Type B pancreatic cell (in vitro differentiated cells): Measurements from ENCODE around the gene ACOXL. TPM values are rescaled to one million over a fixed set of nuclear protein-coding genes. Genes with fewer than 3 reads are reported as not detected.

Experiments used
- DNase-seq: peaks from one replicate; pipeline ENCODE4 v3.0.0; 2021; ENCODE audit warnings: mixed read lengths; ENCODE audit not compliant: unreplicated experiment; ENCODE audit errors: extremely low spot score
- H3K27ac Mint-ChIP-seq: 2 replicates; pipeline ENCODE4 v1.8.0; 2021; ENCODE audit warnings: mild to moderate bottlenecking, mixed read lengths
- H3K27me3 Mint-ChIP-seq: 2 replicates; pipeline ENCODE4 v1.8.0; 2021; ENCODE audit warnings: mixed read lengths
- H3K36me3 Mint-ChIP-seq: 2 replicates; pipeline ENCODE4 v1.8.0; 2021; ENCODE audit warnings: mixed read lengths
- H3K4me1 Mint-ChIP-seq: one replicate; pipeline ENCODE4 v1.8.0; 2021; ENCODE audit warnings: mixed read lengths; ENCODE audit not compliant: unreplicated experiment
- H3K4me3 Mint-ChIP-seq: 2 replicates; pipeline ENCODE4 v1.8.0; 2021; ENCODE audit warnings: mild to moderate bottlenecking, mixed read lengths
- H3K9me3 Mint-ChIP-seq: 2 replicates; pipeline ENCODE4 v1.8.0; 2021; ENCODE audit warnings: mixed read lengths
- CTCF ChIP-seq: fragments of 200-600 bp; sonication (generic); conservative IDR thresholded peaks from 2 replicates; pipeline ENCODE4 v1.5.0; 2021; ENCODE audit warnings: antibody characterized with exemption, mild to moderate bottlenecking
- total RNA-seq: library from RNA; stranded (reverse); gene quantifications from 2 replicates; pipeline ENCODE4 v1.2.1, GENCODE V29; 2021; ENCODE audit warnings: low replicate concordance

ACOXL gene
- total RNA-seq, 1 donor from 2014 or later, result 1.4 TPM

DNA sequence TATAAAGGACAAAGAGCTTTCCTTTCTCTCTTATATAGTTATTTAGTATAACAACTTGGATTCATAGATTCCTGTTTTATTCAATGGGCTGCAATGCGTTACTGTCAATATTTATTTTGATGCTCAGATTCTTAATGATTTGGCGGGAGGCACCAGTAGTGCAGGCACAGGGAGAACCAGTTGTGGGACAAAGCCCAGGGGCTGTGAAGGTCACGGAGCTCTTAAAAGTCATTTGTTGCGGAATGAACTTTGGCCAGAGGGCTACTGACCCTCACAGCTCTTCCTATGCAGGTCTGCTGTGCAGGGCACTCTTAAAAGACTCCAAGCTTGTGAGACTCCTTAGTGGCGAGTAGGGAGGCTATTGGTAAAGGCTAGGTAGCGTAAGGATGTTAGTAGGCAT, 422.4 kb downstream of the ACOXL start:
- DNase-seq, result no peak
- Mint-ChIP-seq H3K27me3 (no peaks in the 10 kb centered on the region), H3K4me3 (no peak overlapping the region), H3K9me3 (no peaks in the 10 kb centered on the region), H3K4me1 (peaks cover 33% of the 10 kb centered on the region), H3K27ac (no peak overlapping the region), H3K36me3 (peaks cover 50% of the 10 kb centered on the region)
- no peak for TF ChIP-seq CTCF

DNA sequence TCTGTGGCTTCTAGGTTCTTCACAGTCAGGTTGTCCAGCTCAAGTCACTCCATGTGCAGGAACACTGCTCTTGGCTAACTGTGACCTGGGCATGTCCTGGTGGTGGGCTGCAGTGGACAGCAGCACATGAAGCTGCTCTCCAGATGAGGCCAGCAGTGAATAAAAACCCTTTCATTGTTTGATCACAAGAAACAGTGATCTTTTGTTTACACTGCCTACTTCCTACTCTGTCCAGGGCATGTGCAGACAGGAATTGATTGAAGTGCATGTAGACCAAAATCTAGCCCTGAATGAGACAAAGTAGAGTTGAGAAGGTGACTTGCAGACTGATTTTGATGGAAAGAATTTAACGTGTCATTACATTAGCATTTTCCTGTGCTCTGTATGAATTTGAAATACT, 423.2 kb downstream of the ACOXL start:
- no peak for DNase-seq

DNA sequence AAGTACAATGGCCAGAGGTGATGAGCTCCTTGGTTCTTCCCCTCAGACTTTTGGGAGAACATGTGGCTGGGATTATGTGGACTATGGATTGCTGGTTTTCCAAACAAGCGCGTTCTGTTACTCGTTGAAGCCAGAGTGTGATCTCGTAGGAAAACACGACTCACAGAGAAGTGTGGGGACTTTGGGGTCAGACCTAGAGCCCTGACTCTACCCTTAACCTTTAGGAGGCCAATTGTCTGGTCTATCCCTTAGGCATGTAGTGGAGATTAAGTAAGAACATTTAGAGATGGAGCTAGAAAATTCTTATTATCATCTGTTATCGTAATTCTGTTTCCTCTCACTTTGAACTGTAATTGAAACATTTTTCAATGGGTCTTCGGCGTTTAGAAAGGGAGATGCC, 424.2 kb downstream of the ACOXL start:
- no peak for DNase-seq
- TF ChIP-seq CTCF, result no peak
- no peaks in the 10 kb centered on the region for H3K9me3 Mint-ChIP-seq
- peaks cover 42% of the 10 kb centered on the region for H3K4me1 Mint-ChIP-seq
- no peak overlapping the region for H3K27ac Mint-ChIP-seq
- H3K36me3 Mint-ChIP-seq, result peaks cover 49% of the 10 kb centered on the region
- no peak overlapping the region for H3K4me3 Mint-ChIP-seq
- no peaks in the 10 kb centered on the region for H3K27me3 Mint-ChIP-seq

More for the DNA sequence above, 423.2 kb downstream of the ACOXL start:
- peaks cover 52% of the 10 kb centered on the region for H3K36me3 Mint-ChIP-seq
- H3K4me1 Mint-ChIP-seq, result peaks cover 37% of the 10 kb centered on the region
- H3K27ac Mint-ChIP-seq, result no peak overlapping the region
- TF ChIP-seq CTCF, result no peak
- no peaks in the 10 kb centered on the region for H3K9me3 Mint-ChIP-seq
- H3K27me3 Mint-ChIP-seq, result no peaks in the 10 kb centered on the region
- no peak overlapping the region for H3K4me3 Mint-ChIP-seq

DNA sequence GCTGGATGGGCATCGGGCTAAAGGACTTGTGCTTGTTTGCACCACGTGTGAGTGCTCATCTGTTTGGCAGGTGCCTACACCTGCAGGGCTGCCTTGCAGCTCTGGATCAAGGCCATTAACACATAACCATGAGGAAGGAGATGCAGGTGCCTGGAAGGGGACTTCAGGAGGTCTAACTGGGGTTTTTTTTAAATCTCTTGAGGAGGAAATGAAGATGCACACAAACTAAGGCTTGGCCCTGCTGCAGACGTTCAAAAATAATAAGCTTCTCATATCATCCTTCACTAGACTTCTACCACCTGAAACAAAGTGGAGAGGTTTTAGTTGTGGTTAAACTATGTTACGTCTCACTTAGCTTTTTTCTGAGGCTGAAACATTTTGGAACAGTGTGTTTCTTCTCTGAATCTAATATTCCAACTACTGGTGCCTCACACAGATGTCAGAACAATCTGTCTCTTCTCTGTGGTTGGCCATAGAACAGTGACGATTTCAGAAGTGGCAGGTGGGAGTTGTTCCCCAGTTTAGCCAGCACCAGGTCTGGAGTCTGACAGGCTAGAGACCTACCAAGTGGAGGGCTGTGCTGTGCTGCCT, 424.8 kb downstream of the ACOXL start:
- Mint-ChIP-seq H3K4me1 (peaks cover 43% of the 10 kb centered on the region), H3K36me3 (peaks cover 45% of the 10 kb centered on the region)
- TF ChIP-seq CTCF, result no peak

GRCh38 chr2:111157798-111158197, 425.4 kb downstream of the ACOXL start:
- no peaks in the 10 kb centered on the region for H3K9me3 Mint-ChIP-seq
- no peak overlapping the region for H3K4me3 Mint-ChIP-seq
- H3K4me1 Mint-ChIP-seq, result peaks cover 50% of the 10 kb centered on the region
- no peaks in the 10 kb centered on the region for H3K27me3 Mint-ChIP-seq
- no peak for DNase-seq
- peaks cover 40% of the 10 kb centered on the region for H3K36me3 Mint-ChIP-seq
- H3K27ac Mint-ChIP-seq, result no peak overlapping the region
- TF ChIP-seq CTCF, result no peak

More for the DNA sequence above, 424.8 kb downstream of the ACOXL start:
- H3K4me3 Mint-ChIP-seq, result no peak overlapping the region
- no peak for DNase-seq
- H3K27me3 Mint-ChIP-seq, result no peaks in the 10 kb centered on the region
- H3K27ac Mint-ChIP-seq, result no peak overlapping the region
- no peaks in the 10 kb centered on the region for H3K9me3 Mint-ChIP-seq

DNA sequence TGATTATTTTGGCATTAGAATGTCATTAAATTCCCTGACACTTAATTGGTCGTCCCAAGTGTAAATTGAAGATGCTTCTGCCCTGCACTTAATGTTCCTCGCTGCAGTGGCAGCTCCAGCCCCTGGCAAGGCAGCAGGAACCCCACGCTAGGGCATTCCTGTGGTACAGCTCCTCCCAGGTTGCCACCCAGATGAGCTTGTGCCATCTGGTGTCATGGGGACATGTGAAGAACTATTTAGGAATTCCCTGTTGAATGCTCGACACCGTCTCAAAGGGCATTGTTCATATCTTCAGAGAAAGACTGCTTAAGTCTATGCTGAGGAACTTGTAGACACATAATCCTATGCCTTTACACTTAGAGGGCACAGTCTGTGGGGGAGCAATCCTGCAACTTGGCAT, 427.3 kb downstream of the ACOXL start:
- peaks cover 38% of the 10 kb centered on the region for H3K36me3 Mint-ChIP-seq
- H3K27me3 Mint-ChIP-seq, result no peaks in the 10 kb centered on the region
- no peak for TF ChIP-seq CTCF
- no peak for DNase-seq
- no peak overlapping the region for H3K4me3 Mint-ChIP-seq
- no peaks in the 10 kb centered on the region for H3K9me3 Mint-ChIP-seq
- peaks cover 55% of the 10 kb centered on the region for H3K4me1 Mint-ChIP-seq
- no peak overlapping the region for H3K27ac Mint-ChIP-seq
